GM18870 (cell line): ENCODE measurements around the gene EXOC6B.

ENCODE experiments used
- ATAC-seq: cut with Tn5 transposase; IDR thresholded peaks from one replicate; pipeline ENCODE4 v1.9.1; 2021; ENCODE audit warnings: moderate library complexity; ENCODE audit not compliant: unreplicated experiment

Gene EXOC6B

DNA sequence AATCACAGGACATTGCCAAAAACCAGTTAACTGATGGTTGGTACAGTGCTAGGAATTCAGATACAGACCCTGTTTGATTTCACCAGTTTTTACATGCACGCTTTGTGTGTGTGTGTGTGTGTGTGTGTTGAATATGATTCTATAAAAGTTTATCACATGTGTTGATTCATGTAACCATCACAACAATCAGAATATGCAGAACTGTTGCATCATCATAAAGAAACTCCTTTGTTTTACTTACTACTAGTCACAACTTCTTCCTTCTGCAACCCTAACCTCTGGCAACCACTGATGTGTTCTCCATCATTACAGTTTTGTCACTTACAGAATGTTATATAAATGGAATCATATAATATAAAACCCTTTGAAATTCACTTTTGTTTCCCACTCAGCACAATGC is 533.4 kb downstream of the EXOC6B start:
- ATAC-seq, result no peak

DNA sequence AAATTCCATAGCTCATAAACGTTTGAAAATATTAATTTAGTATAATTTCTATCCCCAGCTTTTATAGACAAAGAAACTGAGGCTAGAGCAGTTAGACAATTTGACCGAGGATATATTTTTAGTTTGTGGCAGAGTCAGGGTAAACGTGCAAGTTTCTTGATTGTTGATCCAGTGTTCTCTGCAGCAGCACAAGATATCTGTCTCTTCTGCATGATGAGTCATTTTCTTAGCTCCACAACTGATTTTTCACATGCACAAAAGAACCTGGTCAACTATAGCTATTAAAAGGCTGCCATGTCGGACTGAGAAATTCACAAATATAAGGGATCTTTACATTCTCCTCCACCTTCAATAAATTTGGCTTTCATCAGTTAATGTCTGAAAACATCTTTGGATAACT is 534.8 kb downstream of the EXOC6B start:
- no peak for ATAC-seq

DNA sequence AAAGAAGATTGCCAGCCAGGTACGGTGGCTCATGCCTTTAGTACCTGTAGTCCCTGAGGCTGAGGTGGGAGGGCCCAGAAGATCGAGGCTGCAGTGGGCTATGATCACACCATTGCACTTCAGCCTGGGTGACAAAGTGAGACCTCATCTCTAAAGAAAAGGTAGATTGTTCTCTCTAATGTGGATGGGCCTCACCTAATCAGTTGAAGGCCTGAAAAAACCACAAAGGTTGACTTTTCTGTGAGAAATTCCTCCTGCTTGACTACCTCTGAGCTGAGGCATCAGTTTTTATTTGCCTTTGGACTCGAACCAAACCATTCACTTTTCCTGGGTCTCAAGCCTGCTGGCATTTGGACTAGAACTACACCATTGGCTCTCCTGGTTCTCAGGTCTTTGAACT is 536.1 kb downstream of the EXOC6B start:
- ATAC-seq, result no peak

DNA sequence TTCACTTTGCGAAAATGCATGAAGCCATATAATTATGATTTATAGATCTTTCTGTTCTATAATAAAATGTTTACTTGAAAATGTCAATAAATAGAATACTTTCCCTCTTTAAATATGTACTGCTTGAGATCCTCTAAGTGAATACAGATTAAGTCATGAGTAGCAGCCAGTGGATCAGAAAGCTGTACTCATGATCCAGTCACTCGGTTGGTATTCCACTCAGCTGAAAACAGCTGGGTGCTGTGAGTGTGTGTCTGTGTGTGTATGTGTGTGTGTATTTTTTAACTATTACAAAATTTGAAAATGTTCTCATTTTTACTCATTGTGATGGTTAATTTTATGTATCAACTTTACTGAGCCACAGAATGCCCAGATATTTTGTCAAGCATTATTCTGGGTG is 536.5 kb downstream of the EXOC6B start:
- no peak for ATAC-seq

DNA sequence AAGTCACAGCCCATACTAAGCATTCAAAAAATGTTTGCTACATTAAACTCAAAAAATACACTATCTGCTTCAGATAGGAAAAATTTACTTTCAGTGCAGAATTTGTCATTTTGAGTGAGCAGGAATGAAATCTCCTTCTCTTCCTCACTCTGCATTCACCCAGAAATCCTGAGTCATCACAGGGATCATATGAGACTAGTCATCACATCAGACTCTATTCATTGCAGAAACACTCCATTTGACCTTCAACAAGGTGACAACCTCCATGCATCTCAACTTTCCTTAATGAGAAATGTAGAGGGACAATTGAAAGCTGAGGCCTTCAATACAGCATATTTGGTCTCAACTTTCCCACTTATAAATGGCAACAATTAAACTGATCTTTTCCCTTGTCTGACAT is 547.8 kb downstream of the EXOC6B start:
- no peak for ATAC-seq

DNA sequence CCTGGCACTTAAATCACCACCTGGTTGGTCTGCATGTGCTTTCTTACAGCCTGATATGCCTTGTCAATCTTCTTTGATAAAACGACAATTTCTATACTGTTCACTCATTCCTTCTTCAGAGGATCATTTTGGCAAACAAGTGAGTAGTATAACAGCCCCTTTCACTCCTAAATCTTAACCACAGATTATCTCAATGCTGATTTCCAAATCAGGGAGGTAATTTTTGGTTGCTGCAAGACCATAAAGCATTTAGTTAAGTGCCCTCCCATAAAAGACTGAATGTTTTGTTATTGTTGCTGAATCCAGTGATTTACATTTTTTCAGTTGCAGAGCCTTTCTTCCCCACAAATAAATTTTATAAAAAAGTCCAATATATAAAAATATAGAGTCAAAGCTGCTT is 549.0 kb downstream of the EXOC6B start:
- no peak for ATAC-seq

DNA sequence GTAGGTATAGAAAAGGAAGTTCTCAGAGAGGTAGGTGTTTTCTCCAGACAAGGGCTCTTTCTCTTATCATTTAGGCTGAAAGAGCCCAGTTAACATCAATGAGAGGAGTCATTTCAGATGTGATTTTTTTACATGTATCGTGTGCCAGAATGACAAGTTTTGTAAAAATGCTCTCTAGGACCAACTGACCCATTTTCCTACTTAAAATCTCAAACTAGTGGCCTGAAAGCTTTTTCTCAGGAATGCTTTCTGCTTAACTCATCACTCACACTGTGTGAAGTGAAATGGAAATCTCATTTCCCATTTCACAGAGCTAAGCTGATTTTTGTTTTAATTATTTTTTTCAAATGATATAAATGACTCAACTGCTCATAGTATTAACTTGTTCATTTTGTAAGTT is 549.5 kb downstream of the EXOC6B start:
- ATAC-seq, result no peak

DNA sequence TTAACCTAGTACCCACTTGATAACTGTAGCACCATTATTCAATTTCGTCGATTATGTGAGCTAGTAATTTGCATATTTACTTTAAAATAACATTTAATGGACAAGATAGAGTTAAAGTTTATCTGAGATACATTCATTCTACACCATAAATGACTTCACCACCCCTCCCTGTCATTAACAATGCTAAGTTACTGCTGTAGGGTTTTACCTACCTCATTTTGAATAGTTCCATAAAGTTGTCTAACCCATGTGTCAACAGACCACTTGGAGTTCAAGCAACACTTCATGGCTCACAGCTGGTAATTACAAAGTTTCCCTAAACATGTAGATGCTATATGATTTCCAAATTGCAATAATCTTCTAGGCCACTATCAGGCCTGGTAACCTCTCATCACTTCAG is 550.7 kb downstream of the EXOC6B start:
- no peak for ATAC-seq

DNA sequence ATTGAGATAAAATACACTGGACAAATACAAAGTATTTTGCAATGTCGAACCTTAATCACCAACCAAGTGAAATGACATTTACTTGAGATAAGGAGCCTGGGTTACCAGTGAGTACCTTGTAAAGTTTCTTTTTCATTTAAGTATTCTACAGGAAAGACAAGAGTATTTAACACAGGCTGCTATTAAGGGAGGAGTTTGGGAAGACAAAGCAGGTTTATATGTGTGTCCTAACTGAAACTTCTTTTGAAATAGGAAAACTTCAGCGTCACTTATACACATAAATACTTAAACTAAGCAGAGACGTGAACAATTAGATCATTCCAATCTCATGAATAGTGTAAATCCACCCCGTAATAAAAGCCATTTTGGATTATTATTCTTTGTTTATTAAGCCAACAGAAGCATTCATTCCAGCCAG is 551.4 kb downstream of the EXOC6B start:
- no peak for ATAC-seq

DNA sequence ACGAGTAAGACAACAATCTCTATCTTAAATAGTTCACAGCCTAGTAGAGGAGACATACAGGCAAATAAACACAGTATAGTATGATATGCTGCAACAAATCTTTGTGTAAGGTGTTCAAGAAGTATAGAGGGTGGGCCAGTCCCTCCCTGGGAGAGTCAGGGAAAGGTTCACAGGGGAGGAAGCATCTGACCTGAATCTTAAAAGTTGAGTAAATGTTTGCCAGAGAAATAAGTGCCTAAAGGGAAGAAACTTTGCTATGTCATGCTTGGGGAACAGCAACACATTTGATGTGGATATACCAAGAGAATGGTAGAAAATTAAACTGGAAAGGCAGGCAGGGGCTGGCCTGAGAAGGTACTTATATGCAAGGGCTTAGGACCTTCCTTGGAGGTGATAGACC is 552.4 kb downstream of the EXOC6B start:
- no peak for ATAC-seq

DNA sequence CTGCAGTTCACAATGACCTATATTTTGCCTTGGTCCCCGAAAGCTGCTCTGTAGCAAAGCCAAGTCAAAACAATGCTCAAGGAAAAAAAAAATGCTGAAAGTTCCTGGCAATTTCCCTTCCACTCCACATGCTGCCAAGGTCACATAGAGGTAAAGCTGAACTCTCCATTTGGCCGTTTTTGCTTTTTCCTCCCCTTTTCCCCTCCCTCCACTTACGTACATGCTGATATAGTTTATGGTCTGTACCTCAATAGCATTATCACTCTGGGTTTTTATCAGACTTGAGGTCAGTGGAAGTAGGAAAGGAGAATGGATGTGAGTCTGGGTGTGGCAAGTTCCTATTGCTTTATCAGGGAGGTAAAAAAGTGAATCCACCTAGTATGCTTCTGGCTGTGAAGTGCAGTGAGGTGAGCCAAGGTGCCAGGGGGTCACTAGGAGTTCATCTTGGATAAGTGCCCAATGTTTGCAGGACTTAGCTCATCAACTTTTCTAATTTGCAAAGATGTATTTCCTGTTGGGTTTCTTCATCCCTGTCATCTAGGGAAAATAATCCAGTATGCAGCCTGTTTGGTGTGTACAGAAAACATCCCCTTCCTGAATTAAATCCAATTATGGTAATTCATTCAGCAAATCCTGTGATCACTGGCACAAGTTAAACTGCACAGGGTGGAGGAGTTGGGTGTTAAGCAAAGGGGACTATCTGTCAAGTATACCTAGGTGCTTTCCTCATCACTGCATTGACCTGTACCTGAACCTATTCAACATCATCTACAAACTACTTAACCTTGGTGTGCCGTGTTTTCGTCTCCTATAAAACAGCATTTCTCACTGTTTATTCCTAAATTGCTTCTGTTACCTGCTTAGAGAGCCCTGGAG is 553.8 kb downstream of the EXOC6B start:
- ATAC-seq, result no peak

DNA sequence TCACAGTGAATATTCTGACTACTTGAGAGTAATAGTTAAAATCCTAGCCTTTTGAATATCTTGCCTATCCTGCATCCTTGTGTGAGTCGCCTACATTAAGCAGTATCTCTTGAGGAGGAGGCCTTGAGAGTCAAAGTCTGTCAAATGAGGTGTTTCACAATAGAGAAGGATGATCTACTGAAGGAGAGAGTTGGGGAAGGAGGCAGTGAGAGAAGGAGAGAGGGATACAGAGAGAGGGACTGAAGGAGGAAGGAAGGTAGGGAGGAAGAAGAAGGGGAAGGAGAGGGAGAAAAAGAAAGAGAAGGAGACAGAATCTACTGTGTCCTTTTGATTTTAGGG is 554.6 kb downstream of the EXOC6B start:
- no peak for ATAC-seq

DNA sequence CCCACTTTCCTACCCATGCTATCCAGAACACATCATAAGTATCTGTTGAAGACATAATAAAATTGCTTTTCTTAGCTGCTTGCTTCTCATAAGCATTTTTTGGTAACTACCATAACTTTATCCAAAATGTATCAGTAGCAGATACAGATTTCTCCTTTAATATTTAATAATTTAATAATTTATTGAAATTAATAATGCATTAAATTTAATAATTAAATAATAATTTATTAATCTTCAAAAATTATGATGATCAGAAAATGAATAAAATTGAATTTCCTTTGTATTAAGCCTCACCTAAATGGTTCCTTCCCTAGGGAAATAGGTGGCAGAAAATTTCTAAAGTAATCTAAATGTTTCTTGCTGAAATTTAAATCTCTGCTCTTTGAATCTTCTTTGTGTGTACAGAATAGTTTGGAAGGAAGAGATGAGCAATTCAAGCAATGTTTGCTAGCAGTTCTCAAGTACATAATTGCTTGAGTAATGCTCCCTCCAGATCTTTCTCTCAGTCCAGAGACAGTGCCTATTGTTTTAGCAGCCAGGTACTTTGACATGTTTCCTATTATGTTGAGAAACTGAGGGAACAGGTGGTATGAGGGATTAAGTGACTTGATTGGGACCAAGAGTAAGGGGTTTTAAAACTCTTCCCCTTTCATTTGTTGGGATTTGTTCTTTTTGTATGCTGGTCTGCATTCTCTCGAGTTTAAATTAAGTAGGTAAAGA is 555.1 kb downstream of the EXOC6B start:
- ATAC-seq, result no peak

DNA sequence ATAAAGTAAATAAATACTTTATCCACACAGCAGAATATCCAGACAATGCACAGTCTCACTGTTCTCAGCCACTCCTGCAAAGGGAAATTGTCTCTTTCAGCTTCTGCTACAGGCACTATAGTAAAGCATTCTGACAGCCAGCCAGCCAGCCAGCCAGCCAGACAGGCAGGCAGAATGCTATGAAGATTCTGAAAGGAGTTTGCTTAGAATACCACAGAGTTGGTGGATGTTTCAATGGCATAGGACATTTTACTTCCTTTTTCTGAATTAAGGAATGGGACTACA is 562.1 kb downstream of the EXOC6B start:
- ATAC-seq, result no peak

DNA sequence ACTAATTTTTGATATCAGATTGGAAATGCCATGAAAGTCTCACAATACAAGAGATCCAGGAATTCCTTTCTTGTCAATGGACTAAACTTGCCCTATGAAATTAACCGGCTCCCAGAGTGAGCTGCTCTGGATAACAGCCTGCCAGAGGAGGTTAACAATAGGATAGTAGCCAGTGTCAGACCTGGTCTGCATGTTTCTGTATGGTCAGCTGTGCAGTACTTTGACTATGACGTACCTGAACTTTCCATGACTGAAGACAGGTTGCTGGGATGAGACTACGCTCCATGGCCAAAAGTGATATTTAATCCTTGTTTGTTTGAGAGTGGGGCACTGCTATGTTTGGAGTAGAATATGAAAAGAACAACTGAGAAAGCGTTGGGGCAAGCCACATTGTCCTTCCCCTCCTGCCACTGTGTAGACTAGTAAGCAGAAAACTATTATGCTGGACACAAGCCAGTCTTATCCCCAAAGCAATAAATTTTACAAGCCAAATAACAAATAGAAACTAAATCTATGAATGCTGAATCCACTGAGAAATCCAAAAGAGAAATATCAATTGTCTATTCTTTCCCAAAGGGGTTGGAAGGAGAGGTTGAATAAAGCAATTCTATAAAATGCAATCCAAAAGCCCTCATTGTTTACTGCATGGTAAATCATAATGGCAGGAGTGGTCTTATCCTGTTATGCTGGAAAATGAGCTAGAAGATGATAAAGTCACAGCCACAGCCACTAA is 562.6 kb downstream of the EXOC6B start:
- ATAC-seq, result no peak

DNA sequence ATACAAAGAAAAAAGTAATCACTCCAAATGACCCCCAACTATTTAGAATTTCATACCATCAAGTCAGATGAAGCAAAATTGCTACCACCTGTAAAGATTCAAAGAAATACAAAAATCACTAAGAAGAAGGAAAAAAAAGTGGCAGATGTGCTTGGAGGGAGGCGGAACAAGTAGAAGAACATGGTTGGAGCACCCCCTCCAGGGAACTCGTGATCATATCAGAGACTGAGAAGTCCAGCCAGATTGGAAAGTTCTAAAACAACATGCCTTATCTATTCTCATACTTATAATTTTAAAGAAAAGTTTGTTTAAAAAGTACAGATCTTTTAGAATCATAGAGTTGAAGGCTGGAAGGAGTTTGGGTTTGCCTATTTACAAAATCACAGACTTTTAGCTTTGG is 564.8 kb downstream of the EXOC6B start:
- ATAC-seq, result no peak

DNA sequence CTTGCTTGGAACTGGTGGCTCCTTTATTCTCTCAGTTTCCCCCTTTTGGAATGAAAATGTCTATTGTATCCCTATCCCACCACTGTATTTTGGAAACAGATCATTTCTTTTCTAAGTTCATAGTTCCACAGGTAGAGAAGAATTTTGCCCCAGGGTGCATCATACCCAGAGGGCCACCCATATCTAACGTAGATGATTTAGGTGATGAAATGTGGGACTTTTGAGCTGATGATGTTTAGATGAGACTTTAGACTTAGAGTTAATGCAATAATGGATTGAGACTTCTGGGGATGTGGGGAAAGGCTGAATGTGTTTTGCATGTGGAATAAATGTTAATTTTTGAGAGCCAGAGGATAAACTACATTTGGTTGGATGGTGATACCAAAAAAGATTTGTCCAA is 570.3 kb downstream of the EXOC6B start:
- no peak for ATAC-seq

DNA sequence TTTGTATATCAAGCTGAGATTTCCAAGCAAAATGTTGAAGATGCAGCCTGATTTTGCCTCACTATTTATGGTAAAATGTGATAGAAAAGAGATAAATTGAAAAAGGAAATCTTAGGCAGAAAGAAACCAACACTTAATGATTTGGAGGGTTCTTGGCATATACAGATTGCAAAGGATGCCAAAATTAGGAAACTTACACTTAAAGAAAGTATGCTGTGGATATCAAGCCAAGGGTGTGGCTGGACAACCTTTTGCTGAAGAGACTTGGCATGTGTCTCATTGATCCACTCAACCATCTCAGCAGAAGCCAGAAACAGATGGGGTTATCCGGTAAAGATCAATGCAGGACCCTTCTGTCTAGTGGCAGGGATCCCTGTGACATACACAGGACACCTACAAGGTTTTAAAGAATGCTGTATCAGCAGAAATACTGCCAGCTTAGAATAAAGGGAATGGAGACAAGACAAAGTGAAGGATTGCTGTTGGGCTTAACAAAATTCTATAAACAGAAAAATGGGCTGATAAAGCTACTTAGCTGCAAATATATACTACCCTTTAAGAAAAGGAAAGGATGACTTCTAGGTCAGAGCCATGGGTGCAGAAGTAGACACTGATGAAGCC is 570.9 kb downstream of the EXOC6B start:
- no peak for ATAC-seq

DNA sequence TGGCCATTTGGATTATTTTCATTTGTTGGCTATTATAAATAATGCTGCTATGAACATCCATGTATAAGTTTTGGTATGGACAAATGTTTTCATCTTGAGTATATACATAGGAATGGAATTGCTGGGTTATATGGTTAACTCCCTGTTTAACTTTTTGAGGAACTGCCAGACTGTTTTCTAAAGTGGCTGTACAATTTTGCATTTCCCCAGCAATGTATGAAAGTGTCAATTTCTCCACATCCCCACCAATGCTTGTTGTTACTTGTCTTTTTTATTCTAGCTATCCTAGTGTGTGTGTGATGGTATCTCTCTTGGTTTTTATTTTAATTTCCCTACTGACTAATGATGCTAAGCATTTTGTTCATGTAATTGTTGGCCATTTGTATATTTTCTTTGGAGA is 587.5 kb downstream of the EXOC6B start:
- ATAC-seq, result no peak

DNA sequence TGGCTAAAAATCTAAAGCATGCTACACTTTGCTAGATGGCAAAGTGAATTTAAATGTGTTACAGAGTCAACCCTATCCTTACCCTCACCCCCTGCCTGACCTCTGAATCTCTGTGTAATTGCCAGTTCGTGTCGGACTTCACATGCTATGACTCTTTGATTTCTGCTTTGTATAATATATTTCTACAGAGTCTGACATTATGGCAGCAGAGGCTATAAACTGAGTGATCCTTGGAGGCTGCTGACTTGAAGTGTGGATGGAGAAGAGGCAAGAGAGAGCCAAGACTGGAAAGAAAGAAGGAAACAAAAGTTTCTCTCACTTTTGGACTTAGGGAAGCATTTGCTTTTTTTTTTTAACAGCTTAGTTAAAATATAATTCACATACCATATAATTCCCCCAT is 588.3 kb downstream of the EXOC6B start:
- ATAC-seq, result no peak

DNA sequence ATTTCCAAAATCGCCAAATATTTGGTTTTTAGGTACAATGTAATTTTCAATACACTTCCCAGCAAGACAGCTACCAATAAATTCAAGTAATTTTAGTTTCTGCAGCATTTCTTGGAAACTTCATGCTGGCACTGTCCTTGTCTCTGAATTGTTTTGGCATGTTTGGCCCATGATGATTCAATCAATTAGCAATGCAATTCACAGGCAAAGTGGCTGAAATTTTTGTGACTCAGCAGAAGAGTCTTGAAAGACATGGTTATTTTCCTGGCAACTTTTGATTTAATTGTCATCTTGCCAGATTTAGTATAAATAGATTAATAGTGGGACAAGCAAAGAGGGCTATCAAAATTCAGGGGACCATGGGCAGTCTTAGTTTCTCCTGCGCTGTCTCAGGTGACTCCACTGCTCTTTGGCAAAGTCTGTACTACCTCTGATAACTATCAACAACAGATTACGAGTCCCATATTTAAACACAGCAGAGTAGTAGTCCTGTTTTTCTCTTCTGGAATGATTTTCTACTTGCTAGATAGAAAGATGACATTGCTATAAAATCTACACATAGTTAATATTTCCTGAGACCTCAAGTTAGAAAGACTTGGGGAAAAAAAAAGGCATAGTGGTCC is 589.3 kb downstream of the EXOC6B start:
- no peak for ATAC-seq
